BLaER1 treated with 17β-estradiol and CSF1 and Interleukin-3, amounts not matched to agents 10 nM and 100 nM (cell line): Measurements from ENCODE around the gene NKX1-2.

ENCODE experiments used
- H3K27ac ChIP-seq, 11 experiments: shearing (Covaris generic); formaldehyde crosslinking; 2 replicates each; pipeline ENCODE4 v1.8.1; 2022
- H3K27me3 ChIP-seq, 11 experiments: shearing (Covaris generic); formaldehyde crosslinking; 2 replicates each; pipeline ENCODE4 v1.8.1; 2022
- H3K36me3 ChIP-seq, 11 experiments: shearing (Covaris generic); formaldehyde crosslinking; 2 replicates each; pipeline ENCODE4 v1.8.1; 2022
- H3K4me1 ChIP-seq, 10 experiments: shearing (Covaris generic); formaldehyde crosslinking; 2 replicates each; pipeline ENCODE4 v1.8.1; 2022
- H3K4me2 ChIP-seq, 11 experiments: shearing (Covaris generic); formaldehyde crosslinking; 2 replicates each; pipeline ENCODE4 v1.8.1; 2022
- H3K4me3 ChIP-seq, 10 experiments: shearing (Covaris generic); formaldehyde crosslinking; 2 replicates each; pipeline ENCODE4 v1.8.1; 2022
- H3K9ac ChIP-seq, 11 experiments: shearing (Covaris generic); formaldehyde crosslinking; 2 replicates each; pipeline ENCODE4 v1.8.1; 2022
- H3K9me3 ChIP-seq, 11 experiments: shearing (Covaris generic); formaldehyde crosslinking; replicated peaks in 1 of 11; 2 replicates each; pipeline ENCODE4 v1.8.1; 2022
- H4K20me1 ChIP-seq, 11 experiments: shearing (Covaris generic); formaldehyde crosslinking; 2 replicates each; pipeline ENCODE4 v1.8.1; 2022
- Cebpa-rat ChIP-seq, 11 experiments: shearing (Covaris generic); IDR thresholded peaks; 2 replicates each; pipeline ENCODE4 v1.8.1; 2022

NKX1-2 gene

DNA sequence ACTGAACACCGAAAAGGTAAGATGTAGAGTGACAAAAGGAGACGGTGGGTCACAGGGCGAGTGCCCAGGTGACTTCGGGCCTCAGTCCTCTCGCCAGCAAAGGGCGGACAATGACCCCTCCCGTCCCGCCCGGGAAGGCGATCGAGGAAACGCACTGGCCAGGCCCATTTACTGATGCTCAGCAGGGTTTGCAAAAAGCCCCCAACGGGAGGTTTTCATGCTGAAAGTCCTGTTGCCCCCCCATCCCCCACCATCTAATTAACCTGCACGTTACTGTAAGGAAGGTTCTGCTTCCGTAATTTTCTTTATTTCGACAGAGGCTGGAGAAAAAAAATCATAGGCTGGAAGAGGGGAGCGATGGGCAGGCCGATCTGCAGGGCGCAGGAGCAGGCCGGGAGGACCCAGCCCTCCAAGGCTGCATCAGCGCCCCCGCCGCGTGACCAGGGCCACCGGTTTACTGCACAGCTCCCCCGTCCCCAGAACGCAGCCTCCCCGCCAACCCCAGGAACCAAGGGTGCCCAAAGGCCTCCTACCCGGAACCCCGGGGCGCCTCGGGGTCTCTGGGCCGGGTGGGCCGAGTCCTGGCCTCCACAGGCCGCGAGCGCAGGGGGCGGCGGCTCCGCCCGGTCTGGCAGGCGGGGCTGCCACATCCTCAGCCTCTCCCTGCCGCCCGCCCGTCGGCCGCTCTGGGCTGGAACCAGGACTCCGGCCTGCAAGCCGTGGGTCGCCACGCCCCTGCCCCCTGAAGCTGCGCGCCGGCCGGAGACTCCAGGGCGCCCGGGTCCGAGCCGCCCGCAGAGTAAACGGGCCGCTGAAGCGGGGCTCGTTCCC lies 31.7 kb downstream of the NKX1-2 start:
- peak overlapping the region; percentile 79 to 91 (median 84) for H3K4me3 ChIP-seq
- TF ChIP-seq Cebpa-rat (IDR thresholded peaks at IDR 0.05) = no peak
- H3K9ac ChIP-seq = peak overlapping the region; percentile 73 to 88 (median 82)
- no peaks in the 10 kb centered on the region for H3K9me3 ChIP-seq
- H3K4me2 ChIP-seq = peak overlapping the region; percentile 70 to 91 (median 87)
- peaks cover 12 to 33% (median 17%) of the 10 kb centered on the region in 10 experiments for H3K4me1 ChIP-seq
- H3K27me3 ChIP-seq = peaks cover 0 to 5% (median 0%) of the 10 kb centered on the region in 11 experiments; a peak in 2 of 22 replicates
- H3K27ac ChIP-seq = peak overlapping the region; percentile 49 to 78 (median 65); a peak in 21 of 22 replicates
- no peaks in the 10 kb centered on the region for H3K36me3 ChIP-seq
- H4K20me1 ChIP-seq = peaks cover 6 to 56% (median 39%) of the 10 kb centered on the region in 11 experiments; a peak in 17 of 22 replicates

DNA sequence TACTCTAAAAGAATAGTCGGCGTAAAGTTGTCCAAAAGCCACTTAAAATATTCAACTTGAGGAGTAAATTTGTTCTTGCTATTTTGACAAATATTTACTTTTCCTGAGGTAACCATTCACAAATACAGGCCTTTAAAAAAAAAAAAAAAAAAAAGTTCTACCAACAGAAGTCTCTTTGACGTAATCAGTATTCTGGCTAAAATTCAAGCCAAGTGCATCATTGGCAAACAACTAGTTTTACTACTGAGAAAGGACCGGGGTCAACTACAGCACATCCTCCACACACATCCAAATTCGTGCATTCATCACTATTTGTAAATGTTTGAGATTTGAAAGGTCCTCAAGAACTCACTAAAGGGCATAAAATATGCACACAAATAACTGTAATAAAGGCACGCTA lies 33.1 kb downstream of the NKX1-2 start:
- no peak overlapping the region for H3K27ac ChIP-seq
- peak overlapping the region in 7 of 11 experiments; percentile 70 to 91 (median 87); a peak in 9 of 22 replicates for H3K4me2 ChIP-seq
- H3K9me3 ChIP-seq = no peaks in the 10 kb centered on the region
- H3K27me3 ChIP-seq = peaks cover 0 to 5% (median 0%) of the 10 kb centered on the region in 11 experiments; a peak in 2 of 22 replicates
- peaks cover 0 to 13% (median 9%) of the 10 kb centered on the region in 11 experiments; a peak in 10 of 22 replicates for H3K36me3 ChIP-seq
- H3K9ac ChIP-seq = no peak overlapping the region
- TF ChIP-seq Cebpa-rat (IDR thresholded peaks at IDR 0.05) = no peak
- H3K4me3 ChIP-seq = no peak overlapping the region
- peaks cover 12 to 33% (median 17%) of the 10 kb centered on the region in 10 experiments for H3K4me1 ChIP-seq
- peaks cover 12 to 69% (median 50%) of the 10 kb centered on the region in 11 experiments; a peak in 19 of 22 replicates for H4K20me1 ChIP-seq

DNA sequence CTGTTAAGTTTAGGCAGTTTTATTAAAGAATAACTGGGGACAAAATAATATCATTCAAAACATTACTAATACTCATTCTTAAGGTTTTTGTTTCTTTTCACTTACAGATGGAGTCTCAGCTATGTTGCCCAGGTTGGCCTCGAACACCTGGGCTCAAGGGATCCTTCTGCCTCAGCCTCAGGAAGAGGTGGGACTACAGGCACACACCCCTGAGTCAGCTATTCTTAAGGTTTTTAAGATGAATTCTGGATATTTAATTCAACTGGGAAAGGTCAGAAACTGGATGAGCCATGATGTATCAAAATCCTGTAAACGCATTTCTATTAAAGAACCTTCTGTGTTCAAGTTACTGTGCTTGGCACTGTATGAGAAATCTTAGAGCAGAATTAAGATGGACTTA lies 34.6 kb downstream of the NKX1-2 start:
- TF ChIP-seq Cebpa-rat (IDR thresholded peaks at IDR 0.05) = no peak
- Histone ChIP-seq H3K4me3 (no peak overlapping the region), H3K9me3 (no peaks in the 10 kb centered on the region), H3K4me1 (peaks cover 12 to 33% (median 17%) of the 10 kb centered on the region in 10 experiments), H4K20me1 (peaks cover 12 to 79% (median 50%) of the 10 kb centered on the region in 11 experiments; a peak in 19 of 22 replicates), H3K27me3 (peaks cover 0 to 4% (median 0%) of the 10 kb centered on the region in 11 experiments; a peak in 2 of 22 replicates), H3K4me2 (no peak overlapping the region), H3K9ac (no peak overlapping the region), H3K36me3 (peaks cover 8 to 27% (median 23%) of the 10 kb centered on the region in 11 experiments; a peak in 21 of 22 replicates), H3K27ac (no peak overlapping the region)

DNA sequence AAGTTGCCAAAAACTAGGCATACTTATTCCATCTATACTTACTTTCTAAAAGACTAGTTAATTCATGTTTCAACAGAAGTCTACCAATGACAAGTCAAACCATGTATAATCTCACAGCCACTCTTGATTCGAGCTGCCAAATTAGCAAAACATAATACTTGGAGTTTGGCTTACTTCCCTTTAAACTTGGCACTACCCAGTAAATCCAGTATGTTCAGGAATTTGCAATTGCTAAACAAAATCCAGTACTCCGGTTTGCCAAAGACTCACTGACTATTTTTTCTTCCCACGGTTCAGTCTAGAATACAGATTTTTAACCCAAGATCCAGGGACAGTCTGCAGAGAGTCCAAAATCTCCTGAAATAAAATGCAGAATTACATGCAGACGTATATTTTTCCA lies 35.8 kb downstream of the NKX1-2 start:
- Histone ChIP-seq H3K4me3 (no peak overlapping the region), H3K4me2 (peak overlapping the region in 1 of 11 experiments; percentile 32; a peak in 1 of 22 replicates), H4K20me1 (peaks cover 12 to 88% (median 50%) of the 10 kb centered on the region in 11 experiments; a peak in 19 of 22 replicates), H3K9me3 (no peaks in the 10 kb centered on the region), H3K9ac (no peak overlapping the region), H3K4me1 (peaks cover 10 to 33% (median 13%) of the 10 kb centered on the region in 10 experiments), H3K27me3 (no peaks in the 10 kb centered on the region), H3K36me3 (peaks cover 12 to 38% (median 29%) of the 10 kb centered on the region in 11 experiments), H3K27ac (no peak overlapping the region)
- no peak for TF ChIP-seq Cebpa-rat (IDR thresholded peaks at IDR 0.05)

DNA sequence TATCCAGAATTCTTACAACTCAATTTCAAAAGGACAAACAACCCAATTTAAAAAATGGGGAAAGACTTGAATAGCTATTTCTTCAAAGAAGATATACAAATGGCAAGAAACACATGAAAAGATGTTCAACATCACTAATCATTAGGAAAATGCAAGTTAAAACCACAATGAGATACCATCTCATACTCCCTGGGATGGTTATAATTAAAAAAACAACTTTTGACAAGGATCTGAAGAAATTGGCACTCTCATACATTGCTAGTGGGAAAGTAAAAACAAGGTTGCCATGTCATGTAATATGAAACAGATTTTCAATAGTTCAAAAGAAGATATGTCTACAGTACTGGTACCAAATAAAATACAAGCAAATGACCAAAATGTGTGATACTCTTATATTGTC lies 40.1 kb downstream of the NKX1-2 start:
- Histone ChIP-seq H3K4me1 (peaks cover 0 to 8% (median 0%) of the 10 kb centered on the region in 10 experiments; a peak in 4 of 20 replicates), H3K27ac (no peak overlapping the region), H3K9ac (no peak overlapping the region), H3K9me3 (no peaks in the 10 kb centered on the region), H3K36me3 (peaks cover 37 to 78% (median 67%) of the 10 kb centered on the region in 11 experiments), H3K4me2 (no peak overlapping the region), H3K4me3 (no peak overlapping the region), H3K27me3 (no peaks in the 10 kb centered on the region), H4K20me1 (peaks cover 0 to 49% (median 24%) of the 10 kb centered on the region in 11 experiments; a peak in 17 of 22 replicates)
- TF ChIP-seq Cebpa-rat (IDR thresholded peaks at IDR 0.05) = no peak

DNA sequence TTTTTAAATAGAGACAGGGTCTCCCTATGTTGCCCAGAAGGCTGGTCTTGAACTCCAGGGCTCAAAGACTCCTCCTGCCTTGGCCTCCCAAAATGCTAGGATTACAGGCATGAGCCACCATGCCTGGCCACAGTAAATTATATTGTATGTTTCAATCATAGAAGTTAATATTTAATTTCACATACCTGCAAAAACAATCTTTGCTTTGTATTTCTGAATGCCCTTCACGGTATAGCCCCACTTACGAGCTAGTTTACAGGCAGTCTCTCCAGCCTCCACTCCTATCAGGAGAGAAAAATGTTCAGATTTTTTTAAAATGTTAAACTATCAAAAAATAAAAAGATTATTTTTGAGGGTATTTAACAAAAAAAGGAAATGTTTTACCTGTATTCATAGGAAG lies 41.5 kb downstream of the NKX1-2 start:
- Histone ChIP-seq H4K20me1 (peaks cover 0 to 36% (median 15%) of the 10 kb centered on the region in 11 experiments; a peak in 16 of 22 replicates), H3K4me2 (no peak overlapping the region), H3K27ac (no peak overlapping the region), H3K4me3 (no peak overlapping the region), H3K27me3 (no peaks in the 10 kb centered on the region), H3K4me1 (peaks cover 0 to 7% (median under 1%) of the 10 kb centered on the region in 10 experiments; a peak in 14 of 20 replicates), H3K9me3 (no peaks in the 10 kb centered on the region), H3K9ac (no peak overlapping the region), H3K36me3 (peaks cover 42 to 88% (median 76%) of the 10 kb centered on the region in 11 experiments)
- TF ChIP-seq Cebpa-rat (IDR thresholded peaks at IDR 0.05) = no peak

DNA sequence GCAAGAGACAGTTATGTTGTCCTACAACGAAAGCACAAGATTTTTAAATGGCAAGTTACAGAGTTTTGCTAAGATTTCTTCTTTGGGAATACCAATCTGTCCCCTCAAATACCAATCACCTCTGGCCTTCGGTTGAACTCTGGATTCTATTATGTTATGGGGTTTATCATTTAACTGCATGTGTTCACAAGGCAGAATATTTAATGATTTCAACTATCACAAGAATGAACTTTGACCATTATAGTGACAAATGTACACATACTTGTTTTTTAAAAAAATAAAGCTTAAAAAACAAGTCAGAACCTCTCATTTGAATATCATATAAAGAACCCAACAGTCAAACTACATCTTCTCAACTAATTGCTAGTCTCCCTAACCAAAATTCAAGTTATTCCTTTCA lies 42.4 kb downstream of the NKX1-2 start:
- Histone ChIP-seq H3K9ac (no peak overlapping the region), H3K36me3 (peaks cover 49 to 94% (median 81%) of the 10 kb centered on the region in 11 experiments), H3K4me2 (no peak overlapping the region), H3K9me3 (no peaks in the 10 kb centered on the region), H4K20me1 (peaks cover 0 to 27% (median 7%) of the 10 kb centered on the region in 11 experiments; a peak in 14 of 22 replicates), H3K27ac (no peak overlapping the region), H3K27me3 (no peaks in the 10 kb centered on the region), H3K4me1 (peaks cover 0 to 11% (median 6%) of the 10 kb centered on the region in 10 experiments; a peak in 16 of 20 replicates), H3K4me3 (no peak overlapping the region)
- no peak for TF ChIP-seq Cebpa-rat (IDR thresholded peaks at IDR 0.05)

DNA sequence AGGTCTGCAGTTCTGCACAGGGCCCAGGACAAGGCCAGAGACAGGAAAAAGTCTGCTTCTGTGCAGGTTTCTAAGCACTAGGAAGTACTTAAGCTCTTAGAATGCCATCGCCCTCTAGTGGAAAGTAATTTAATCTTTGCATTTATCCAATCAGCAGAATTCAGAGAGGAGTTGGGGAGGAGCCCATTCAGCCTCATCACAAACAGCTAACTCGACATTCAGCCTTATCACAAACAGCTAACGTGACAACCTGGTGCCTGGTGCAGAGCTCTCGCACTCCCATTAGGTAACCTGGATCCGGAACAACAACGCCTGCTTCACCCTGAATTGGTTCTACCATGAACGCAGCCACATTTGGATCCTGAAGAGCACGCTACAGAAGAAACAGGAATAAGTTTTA lies 46.3 kb downstream of the NKX1-2 start:
- Histone ChIP-seq H3K4me1 (peaks cover 0 to 11% (median 6%) of the 10 kb centered on the region in 10 experiments; a peak in 16 of 20 replicates), H3K9ac (peak overlapping the region in 3 of 11 experiments; percentile 11 to 17 (median 13); a peak in 1 of 22 replicates), H3K36me3 (peaks cover 69 to 98% (median 85%) of the 10 kb centered on the region in 11 experiments), H3K27me3 (no peaks in the 10 kb centered on the region), H3K4me3 (no peak overlapping the region), H3K27ac (no peak overlapping the region), H3K9me3 (no peaks in the 10 kb centered on the region), H3K4me2 (peak overlapping the region in 4 of 11 experiments; percentile 7 to 45 (median 22); a peak in 5 of 22 replicates), H4K20me1 (0 out of 22 replicates have a peak, but pooled peaks cover 0 to 4% (median 0%) of the 10 kb centered on the region in 11 experiments)
- TF ChIP-seq Cebpa-rat (IDR thresholded peaks at IDR 0.05) = no peak

DNA sequence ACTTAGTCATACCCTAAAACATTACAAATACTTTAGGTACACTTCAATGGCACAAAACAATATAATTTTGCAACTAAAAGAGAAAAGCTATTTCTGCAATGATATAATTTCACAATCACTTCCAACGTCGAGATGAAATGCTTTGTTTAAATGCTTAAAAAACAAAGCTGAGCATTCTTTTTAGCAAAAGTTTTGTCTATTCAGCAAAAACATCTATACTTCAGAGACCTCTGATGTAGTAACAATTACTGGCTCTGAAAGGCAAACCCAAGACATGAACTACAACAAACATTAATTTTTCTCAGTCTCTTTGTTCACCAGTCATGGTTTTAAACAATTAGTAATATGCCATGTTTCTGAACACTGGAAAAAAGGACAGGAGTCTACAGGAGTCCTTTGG lies 47.6 kb downstream of the NKX1-2 start:
- Histone ChIP-seq H4K20me1 (0 out of 22 replicates have a peak, but pooled peaks cover 0 to 4% (median 0%) of the 10 kb centered on the region in 11 experiments), H3K9ac (no peak overlapping the region), H3K27me3 (no peaks in the 10 kb centered on the region), H3K4me1 (peaks cover 0 to 11% (median 6%) of the 10 kb centered on the region in 10 experiments; a peak in 16 of 20 replicates), H3K4me3 (no peak overlapping the region), H3K4me2 (no peak overlapping the region), H3K9me3 (no peaks in the 10 kb centered on the region), H3K27ac (no peak overlapping the region), H3K36me3 (peaks cover 75 to 98% (median 87%) of the 10 kb centered on the region in 11 experiments)
- TF ChIP-seq Cebpa-rat (IDR thresholded peaks at IDR 0.05) = no peak
